H9 (cell line): ENCODE results near the gene RUNDC3A. TPM values are rescaled to one million over a fixed set of nuclear protein-coding genes. Genes with fewer than 3 reads are reported as not detected.

ENCODE experiments used
- DNase-seq: peaks from one replicate; pipeline ENCODE4 v3.0.0-alpha.2; 2017
- H2AFZ ChIP-seq: one replicate; pipeline ENCODE4 v1.6.1; 2013; ENCODE audit warnings: mild to moderate bottlenecking, low read length, control low read depth, moderate library complexity
- H2AK5ac ChIP-seq: 2 replicates; pipeline ENCODE4 v1.6.1; 2013; ENCODE audit warnings: low read length, control low read depth, mixed read lengths; ENCODE audit not compliant: insufficient read length
- H2BK120ac ChIP-seq: one replicate; pipeline ENCODE4 v1.6.1; 2013; ENCODE audit warnings: low read depth, mild to moderate bottlenecking, low read length, control low read depth, inconsistent platforms; ENCODE audit not compliant: poor library complexity, severe bottlenecking
- H2BK12ac ChIP-seq: 2 replicates; pipeline ENCODE4 v1.6.1; 2013; ENCODE audit warnings: low read length, control low read depth, mixed read lengths, low read depth; ENCODE audit not compliant: insufficient read length
- H2BK15ac ChIP-seq: 2 replicates; pipeline ENCODE4 v1.6.1; 2013; ENCODE audit warnings: low read depth, low read length, control low read depth
- H2BK20ac ChIP-seq: one replicate; pipeline ENCODE4 v1.6.1; 2013; ENCODE audit warnings: low read depth, mild to moderate bottlenecking, low read length, control low read depth, inconsistent platforms; ENCODE audit not compliant: poor library complexity, severe bottlenecking
- H2BK5ac ChIP-seq: 2 replicates; pipeline ENCODE4 v1.6.1; 2013; ENCODE audit warnings: low read length, control low read depth, mixed read lengths; ENCODE audit not compliant: insufficient read length
- H3K14ac ChIP-seq: 2 replicates; pipeline ENCODE4 v1.6.1; 2013; ENCODE audit warnings: low read length, control low read depth; ENCODE audit not compliant: insufficient read depth
- H3K18ac ChIP-seq: 2 replicates; pipeline ENCODE4 v1.6.1; 2013; ENCODE audit warnings: low read depth, mild to moderate bottlenecking, mixed read lengths, low read length, control low read depth; ENCODE audit not compliant: insufficient read length
- H3K23ac ChIP-seq: 2 replicates; pipeline ENCODE4 v1.6.1; 2013; ENCODE audit warnings: low read length, control low read depth, mixed read lengths, low read depth; ENCODE audit not compliant: insufficient read length
- H3K23me2 ChIP-seq: 2 replicates; pipeline ENCODE4 v1.6.1; 2013; ENCODE audit warnings: low read depth, mild to moderate bottlenecking, mixed read lengths, low read length, control low read depth; ENCODE audit not compliant: insufficient read length, poor library complexity, severe bottlenecking
- H3K27ac ChIP-seq: 2 replicates; pipeline ENCODE4 v1.5.1; 2013; ENCODE audit warnings: low read length, control low read depth, mixed read lengths, low read depth; ENCODE audit not compliant: insufficient read length
- H3K27me3 ChIP-seq: 2 replicates; pipeline ENCODE4 v1.6.1; 2013; ENCODE audit warnings: low read length, control low read depth, inconsistent platforms; ENCODE audit not compliant: insufficient read depth
- H3K4ac ChIP-seq: 2 replicates; pipeline ENCODE4 v1.6.1; 2013; ENCODE audit warnings: low read depth, mild to moderate bottlenecking, control low read depth, inconsistent platforms, low read length, moderate library complexity
- H3K4me1 ChIP-seq: 2 replicates; pipeline ENCODE4 v1.6.1; 2013; ENCODE audit warnings: low read length, control low read depth, inconsistent platforms; ENCODE audit not compliant: insufficient read depth
- H3K4me2 ChIP-seq: 2 replicates; pipeline ENCODE4 v1.6.1; 2013; ENCODE audit warnings: low read length, control low read depth, mixed read lengths; ENCODE audit not compliant: insufficient read length, insufficient read depth
- H3K56ac ChIP-seq: 2 replicates; pipeline ENCODE4 v1.6.1; 2013; ENCODE audit warnings: low read depth, mild to moderate bottlenecking, mixed read lengths, low read length, control low read depth; ENCODE audit not compliant: insufficient read length
- H3K79me1 ChIP-seq: 2 replicates; pipeline ENCODE4 v1.6.1; 2013; ENCODE audit warnings: low read depth, mild to moderate bottlenecking, moderate library complexity, low read length, control low read depth, inconsistent platforms; ENCODE audit not compliant: insufficient read depth, poor library complexity, severe bottlenecking
- H3K79me2 ChIP-seq: 2 replicates; pipeline ENCODE4 v1.6.1; 2013; ENCODE audit warnings: low read length, control low read depth, inconsistent platforms; ENCODE audit not compliant: insufficient read depth
- H3K9ac ChIP-seq: 2 replicates; pipeline ENCODE4 v1.6.1; 2013; ENCODE audit warnings: low read length, control low read depth, mixed read lengths; ENCODE audit not compliant: insufficient read length; ENCODE audit errors: extremely low read depth
- H3K9me3 ChIP-seq: one replicate; pipeline ENCODE4 v1.6.1; 2013; ENCODE audit warnings: low read depth, low read length, inconsistent platforms; ENCODE audit not compliant: control insufficient read depth
- H3T11ph ChIP-seq: one replicate; pipeline ENCODE4 v1.6.1; 2013; ENCODE audit warnings: mild to moderate bottlenecking, low read length, control low read depth, inconsistent platforms
- H4K20me1 ChIP-seq: one replicate; pipeline ENCODE4 v1.6.1; 2013; ENCODE audit not compliant: control insufficient read depth, insufficient read length, insufficient read depth
- H4K5ac ChIP-seq: 2 replicates; pipeline ENCODE4 v1.6.1; 2013; ENCODE audit warnings: low read depth, mild to moderate bottlenecking, mixed read lengths, low read length, control low read depth; ENCODE audit not compliant: insufficient read length
- H4K8ac ChIP-seq: replicated peaks from 2 replicates; pipeline ENCODE4 v1.6.1; 2013; ENCODE audit warnings: low read length, control low read depth, mixed read lengths, low read depth; ENCODE audit not compliant: insufficient read length
- H4K91ac ChIP-seq: 2 replicates; pipeline ENCODE4 v1.6.1; 2013; ENCODE audit warnings: low read depth, mild to moderate bottlenecking, moderate library complexity, mixed read lengths, low read length, control low read depth; ENCODE audit not compliant: insufficient read length
- H3K27ac Mint-ChIP-seq, 3 experiments: 2 replicates in 2 of 3; 3 replicates in 1 of 3; pipeline ENCODE4 v1.8.0; 2020 to 2021; ENCODE audit warnings: mixed read lengths in 3 of 3, mild to moderate bottlenecking in 1 of 3, moderate library complexity in 1 of 3
- H3K27me3 Mint-ChIP-seq: 2 replicates; pipeline ENCODE4 v1.8.0; 2021; ENCODE audit warnings: low read depth, mild to moderate bottlenecking, moderate library complexity, mixed read lengths
- H3K36me3 Mint-ChIP-seq, 3 experiments: 2 replicates in 2 of 3; 3 replicates in 1 of 3; pipeline ENCODE4 v1.8.0; 2020 to 2021; ENCODE audit warnings: low read depth in 3 of 3, mixed read lengths in 3 of 3; ENCODE audit not compliant: insufficient read depth in 1 of 3
- H3K4me1 Mint-ChIP-seq, 2 experiments: 2 replicates each; pipeline ENCODE4 v1.8.0; 2020; ENCODE audit warnings: mixed read lengths in 2 of 2
- H3K4me3 Mint-ChIP-seq, 2 experiments: 2 replicates in 1 of 2; 3 replicates in 1 of 2; pipeline ENCODE4 v1.8.0; 2020 to 2021; ENCODE audit warnings: mild to moderate bottlenecking in 2 of 2, mixed read lengths in 2 of 2, moderate library complexity in 1 of 2
- H3K9me3 Mint-ChIP-seq, 2 experiments: 2 replicates in 1 of 2; 3 replicates in 1 of 2; pipeline ENCODE4 v1.8.0; 2020; ENCODE audit warnings: mild to moderate bottlenecking in 2 of 2, mixed read lengths in 2 of 2, moderate library complexity in 1 of 2
- WGBS: extraction: QIAGEN DNeasy Blood & Tissue Kit; methylation state at CpG from one replicate; pipeline ENCODE4 v1.1.7; 2013; ENCODE audit warnings: missing lambda C conversion rate, low lambda C conversion rate, mixed read lengths; ENCODE audit not compliant: insufficient read length; ENCODE audit errors: extremely low coverage; 5-methylcytosine and 5-hydroxymethylcytosine counted together
- total RNA-seq: library from RNA; stranded (reverse); gene quantifications from 2 replicates; pipeline ENCODE4 v1.2.1, GENCODE V29; 2021
- TF ChIP-seq, protein P1 (sequence below): fragments of 200-600 bp; sonication (generic); conservative IDR thresholded peaks from 3 replicates; pipeline ENCODE4 v1.8.0; 2021; ENCODE audit warnings: antibody characterized with exemption, mild to moderate bottlenecking

The RUNDC3A gene
- total RNA-seq, 1 experiment from 2014 or later, result 3.8 TPM

DNA sequence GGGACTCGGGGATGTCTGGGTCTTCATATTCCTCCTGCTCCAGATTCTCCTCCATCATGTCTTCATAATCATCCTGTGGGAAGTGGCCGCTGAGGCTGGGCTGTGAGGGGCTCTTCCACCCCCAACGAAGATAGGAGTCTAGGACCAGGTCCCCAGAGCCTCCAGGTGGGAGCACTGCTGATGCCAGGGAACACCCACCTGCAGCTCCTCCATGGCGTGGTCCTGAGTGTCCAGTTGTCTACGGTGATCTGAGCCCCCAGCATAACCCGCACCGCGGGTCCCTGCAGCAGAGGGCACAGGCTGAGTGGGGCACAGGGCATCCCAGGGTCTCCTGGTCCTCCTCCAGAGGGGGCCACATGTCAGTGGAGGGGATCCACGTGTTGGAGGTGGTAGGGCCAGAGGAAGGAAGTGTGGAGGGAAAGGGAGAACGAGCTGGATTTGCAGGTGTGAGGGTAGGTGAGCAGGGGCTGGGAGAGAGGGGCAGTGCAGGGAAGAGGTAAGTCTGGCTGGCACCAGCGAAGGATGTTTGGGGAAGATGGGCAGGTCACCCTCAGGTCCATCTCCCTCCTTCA is 45.7 kb upstream of the RUNDC3A start:
- Histone ChIP-seq H3K27ac (no peak overlapping the region), H3K23ac (no peak overlapping the region), H2BK15ac (no peak overlapping the region), H3K9me3 (no peaks in the 10 kb centered on the region), H4K91ac (no peak overlapping the region), H3K27me3 (no peaks in the 10 kb centered on the region), H3K79me2 (no peaks in the 10 kb centered on the region), H3K56ac (no peak overlapping the region), H3K4me1 (no peaks in the 10 kb centered on the region), H4K5ac (no peak overlapping the region), H2AK5ac (no peak overlapping the region), H3K9ac (no peak overlapping the region), H3T11ph (no peak overlapping the region), H3K4ac (no peak overlapping the region), H3K18ac (no peak overlapping the region), H3K14ac (no peak overlapping the region), H2BK12ac (no peak overlapping the region), H4K8ac (no peak overlapping the region), H2BK5ac (no peak overlapping the region), H3K23me2 (no peaks in the 10 kb centered on the region), H3K79me1 (no peaks in the 10 kb centered on the region), H4K20me1 (no peaks in the 10 kb centered on the region), H2AFZ (no peak overlapping the region), H3K4me2 (no peak overlapping the region), H2BK20ac (no peak overlapping the region), H2BK120ac (no peak overlapping the region)
- Mint-ChIP-seq H3K4me3 (no peak overlapping the region), H3K27me3 (peaks cover 9% of the 10 kb centered on the region), H3K9me3 (no peaks in the 10 kb centered on the region), H3K27ac (peak overlapping the region in 1 of 3 experiments; percentile 35; a peak in 1 of 7 replicates), H3K36me3 (no peaks in the 10 kb centered on the region), H3K4me1 (peaks cover 0 to 6% of the 10 kb centered on the region in 2 experiments; a peak in 2 of 4 replicates)
- TF ChIP-seq, protein P1, sequence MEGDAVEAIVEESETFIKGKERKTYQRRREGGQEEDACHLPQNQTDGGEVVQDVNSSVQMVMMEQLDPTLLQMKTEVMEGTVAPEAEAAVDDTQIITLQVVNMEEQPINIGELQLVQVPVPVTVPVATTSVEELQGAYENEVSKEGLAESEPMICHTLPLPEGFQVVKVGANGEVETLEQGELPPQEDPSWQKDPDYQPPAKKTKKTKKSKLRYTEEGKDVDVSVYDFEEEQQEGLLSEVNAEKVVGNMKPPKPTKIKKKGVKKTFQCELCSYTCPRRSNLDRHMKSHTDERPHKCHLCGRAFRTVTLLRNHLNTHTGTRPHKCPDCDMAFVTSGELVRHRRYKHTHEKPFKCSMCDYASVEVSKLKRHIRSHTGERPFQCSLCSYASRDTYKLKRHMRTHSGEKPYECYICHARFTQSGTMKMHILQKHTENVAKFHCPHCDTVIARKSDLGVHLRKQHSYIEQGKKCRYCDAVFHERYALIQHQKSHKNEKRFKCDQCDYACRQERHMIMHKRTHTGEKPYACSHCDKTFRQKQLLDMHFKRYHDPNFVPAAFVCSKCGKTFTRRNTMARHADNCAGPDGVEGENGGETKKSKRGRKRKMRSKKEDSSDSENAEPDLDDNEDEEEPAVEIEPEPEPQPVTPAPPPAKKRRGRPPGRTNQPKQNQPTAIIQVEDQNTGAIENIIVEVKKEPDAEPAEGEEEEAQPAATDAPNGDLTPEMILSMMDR, result no peak
- DNase-seq, result no peak
- WGBS, result no CpG with 5 or more reads among the region's 11 CpGs
